H1 (cell line): Measurements from ENCODE around the gene GPC3. TPM values are rescaled to one million over a fixed set of nuclear protein-coding genes. Genes with fewer than 3 reads are reported as not detected.

ENCODE experiments used
- JUND ChIP-seq: IDR thresholded peaks from 2 replicates; pipeline ENCODE4 v1.6.1; 2011; ENCODE audit warnings: mild to moderate bottlenecking, improper control_type of control experiment, low read length
- polyA plus RNA-seq, 7 experiments: library from polyadenylated mRNA; depleted of rRNA in 3 of 7; stranded (reverse) in 5 of 7; unstranded in 2 of 7; fragments of >200 nt in 5 of 7; fragments of 200-250 nt in 2 of 7; gene quantifications; 1 replicate in 5 of 7; 2 replicates in 1 of 7; 4 replicates in 1 of 7; pipeline versions ENCODE4 v1.2.1 to v1.2.3, GENCODE V29; 2011 to 2013; ENCODE audit warnings: missing spikeins in 2 of 7, mixed read lengths in 2 of 7
- total RNA-seq: library from RNA; stranded (reverse); fragmentation: NEBNext Ultra II Directional; extraction: Animal tissue kit (Norgen Biotek cat#: 25700); gene quantifications from 2 replicates; pipeline ENCODE4 v1.2.1, GENCODE V29; 2021

Gene GPC3
- total and polyA plus RNA-seq, 2 of the 8 experiments (the other 6 are each of a cell fraction or from before 2014, with no cell fraction given): 64.8 to 71.9 TPM

GRCh38 chrX:133794126-133794525 lies 191.3 kb downstream of the GPC3 start (continued):
- no peak for TF ChIP-seq JUND
